BE2C (cell line): ENCODE data around the gene KCNJ12.
"Not testable (repeated sequence)": the region's sequence is repeated elsewhere in the genome, so short reads cannot be mapped to it uniquely, and the experiment has no call there.

Source experiments
- DNase-seq: peaks from one replicate; pipeline ENCODE4 v3.0.0-alpha.2; 2020
- H3K27me3 ChIP-seq: fragments of 250-450 bp; sonication (Bioruptor Pico); 2 replicates; pipeline ENCODE4 v1.5.1; 2020; ENCODE audit warnings: mild to moderate bottlenecking
- H3K36me3 ChIP-seq: fragments of 250-450 bp; sonication (Bioruptor Pico); 2 replicates; pipeline ENCODE4 v1.5.1; 2020; ENCODE audit warnings: mild to moderate bottlenecking
- H3K4me1 ChIP-seq: fragments of 250-450 bp; sonication (Bioruptor Pico); 2 replicates; pipeline ENCODE4 v1.5.1; 2020
- H3K4me3 ChIP-seq: 2 replicates; pipeline ENCODE4 v1.5.1; 2011; ENCODE audit warnings: low read depth, low read length
- H3K9me3 ChIP-seq: fragments of 250-450 bp; sonication (Bioruptor Pico); 2 replicates; pipeline ENCODE4 v1.5.1; 2020
- CTCF ChIP-seq: IDR thresholded peaks from 2 replicates; pipeline ENCODE4 v1.5.1; 2012; ENCODE audit warnings: mild to moderate bottlenecking, low read depth, low read length

Gene KCNJ12

GRCh38 chr17:21397341-21398190, 21.4 kb downstream of the KCNJ12 start:
- H3K4me1 ChIP-seq, result no peaks in the 10 kb centered on the region
- H3K9me3 ChIP-seq, result no peaks in the 10 kb centered on the region
- no peak overlapping the region for H3K4me3 ChIP-seq
- DNase-seq, result no peak
- no peak for TF ChIP-seq CTCF
- H3K27me3 ChIP-seq, result no peaks in the 10 kb centered on the region
- no peaks in the 10 kb centered on the region for H3K36me3 ChIP-seq

- no peak for DNase-seq
- TF ChIP-seq CTCF, result no peak
- Histone ChIP-seq H3K4me3 (no peak overlapping the region), H3K27me3 (no peaks in the 10 kb centered on the region), H3K36me3 (no peaks in the 10 kb centered on the region), H3K9me3 (no peaks in the 10 kb centered on the region), H3K4me1 (no peaks in the 10 kb centered on the region)
Observed at GRCh38 chr17:21399474-21400186, 23.5 kb downstream of the KCNJ12 start.

GRCh38 chr17:21400187-21400569, 24.0 kb downstream of the KCNJ12 start:
- H3K9me3 ChIP-seq, H3K36me3 ChIP-seq, H3K4me3 ChIP-seq, H3K4me1 ChIP-seq, H3K27me3 ChIP-seq, DNase-seq: not testable (repeated sequence)

GRCh38 chr17:21400816-21401593, 24.8 kb downstream of the KCNJ12 start:
- H3K9me3 ChIP-seq, result no peaks in the 10 kb centered on the region
- no peak for TF ChIP-seq CTCF
- no peaks in the 10 kb centered on the region for H3K36me3 ChIP-seq
- no peak overlapping the region for H3K4me3 ChIP-seq
- no peaks in the 10 kb centered on the region for H3K27me3 ChIP-seq
- no peaks in the 10 kb centered on the region for H3K4me1 ChIP-seq
- no peak for DNase-seq

- H3K4me3 ChIP-seq, H3K36me3 ChIP-seq, H3K9me3 ChIP-seq, H3K4me1 ChIP-seq, DNase-seq, H3K27me3 ChIP-seq: not testable (repeated sequence)
Observed at GRCh38 chr17:21402166-21402571, 26.0 kb downstream of the KCNJ12 start.

- H3K4me1 ChIP-seq, H3K4me3 ChIP-seq, H3K36me3 ChIP-seq, DNase-seq, H3K9me3 ChIP-seq, H3K27me3 ChIP-seq: not testable (repeated sequence)
Observed at GRCh38 chr17:21402926-21403325, 26.8 kb downstream of the KCNJ12 start.

- not testable (repeated sequence) for H3K27me3 ChIP-seq, H3K9me3 ChIP-seq, DNase-seq, H3K36me3 ChIP-seq, H3K4me3 ChIP-seq, H3K4me1 ChIP-seq
Observed at GRCh38 chr17:21404106-21404505, 27.9 kb downstream of the KCNJ12 start.

GRCh38 chr17:21404539-21404938, 28.4 kb downstream of the KCNJ12 start:
- H3K9me3 ChIP-seq, H3K27me3 ChIP-seq, DNase-seq, H3K4me1 ChIP-seq, H3K4me3 ChIP-seq, H3K36me3 ChIP-seq: not testable (repeated sequence)

GRCh38 chr17:21404956-21405731, 29.0 kb downstream of the KCNJ12 start:
- H3K27me3 ChIP-seq, H3K9me3 ChIP-seq, DNase-seq, H3K36me3 ChIP-seq, H3K4me1 ChIP-seq, H3K4me3 ChIP-seq: not testable (repeated sequence)

GRCh38 chr17:21405904-21406400, 29.8 kb downstream of the KCNJ12 start:
- not testable (repeated sequence) for H3K4me3 ChIP-seq, H3K9me3 ChIP-seq, H3K36me3 ChIP-seq, DNase-seq, H3K4me1 ChIP-seq, H3K27me3 ChIP-seq

GRCh38 chr17:21406616-21407404, 30.7 kb downstream of the KCNJ12 start:
- H3K36me3 ChIP-seq, H3K4me1 ChIP-seq, H3K9me3 ChIP-seq, H3K27me3 ChIP-seq, H3K4me3 ChIP-seq, DNase-seq: not testable (repeated sequence)
